CMK (cell line): Measurements from ENCODE around the gene ZNF236.

Source experiments
- DNase-seq: peaks from one replicate; pipeline ENCODE4 v3.0.0-alpha.2; 2010; ENCODE audit warnings: low read depth

The ZNF236 gene

DNA sequence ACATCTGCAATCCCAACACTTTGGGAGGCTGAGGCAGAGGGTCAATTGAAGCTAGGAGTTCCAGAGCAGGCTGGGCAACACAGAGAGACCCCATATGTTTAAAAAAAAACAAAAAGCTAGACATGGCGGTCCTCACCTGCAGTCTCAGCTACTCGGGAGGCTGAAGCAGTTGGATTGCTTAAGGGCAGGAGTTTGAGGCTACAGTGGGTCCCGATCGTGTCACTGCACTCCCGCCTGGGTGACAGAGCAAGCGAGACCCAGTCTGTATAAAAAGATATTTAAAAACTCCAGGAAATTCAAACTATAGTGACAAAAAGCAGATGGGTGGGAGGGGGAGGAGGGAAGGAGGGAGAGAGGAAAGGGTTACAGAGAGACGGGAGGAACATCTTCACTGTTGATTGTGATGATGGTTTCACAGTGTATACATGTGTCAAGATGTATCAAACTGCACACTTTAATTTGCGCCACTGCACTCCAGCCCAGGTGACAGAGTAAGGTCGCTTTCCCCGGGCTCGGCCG, 942 bp upstream of the ZNF236 start:
- DNase-seq, result no peak

DNA sequence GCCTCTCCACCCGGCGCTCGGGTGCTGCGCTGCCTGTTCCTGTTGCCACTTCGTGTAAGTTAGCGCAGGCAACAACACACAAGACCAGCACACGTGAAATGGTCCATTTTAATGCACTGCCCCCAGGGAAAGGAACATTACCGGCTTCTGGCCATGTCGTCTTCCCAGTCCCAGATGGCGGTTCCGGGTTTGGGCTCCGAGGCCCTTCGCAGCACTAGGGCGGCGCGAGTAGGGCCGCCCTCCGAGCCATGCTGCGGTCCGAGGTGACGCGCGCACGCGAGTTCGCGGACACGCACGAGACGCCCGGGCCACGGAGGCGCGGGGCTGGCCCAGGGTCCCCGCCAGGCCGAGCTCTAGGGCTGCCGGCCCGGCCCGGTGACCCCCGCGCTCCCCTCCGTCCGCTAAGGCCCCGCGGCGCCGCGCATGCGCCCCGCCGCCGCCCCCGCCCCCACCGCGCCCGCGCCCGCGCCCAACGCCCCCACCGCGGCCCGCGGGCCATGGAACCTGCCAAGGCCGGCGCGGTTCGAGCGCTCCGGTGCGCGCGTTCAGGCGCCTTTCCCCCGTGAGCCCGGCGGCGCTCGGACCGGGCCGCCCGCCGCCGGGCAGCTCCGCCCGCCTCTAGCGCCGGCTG, 367 bp upstream of the ZNF236 start:
- DNase-seq, result peak; percentile 18

DNA sequence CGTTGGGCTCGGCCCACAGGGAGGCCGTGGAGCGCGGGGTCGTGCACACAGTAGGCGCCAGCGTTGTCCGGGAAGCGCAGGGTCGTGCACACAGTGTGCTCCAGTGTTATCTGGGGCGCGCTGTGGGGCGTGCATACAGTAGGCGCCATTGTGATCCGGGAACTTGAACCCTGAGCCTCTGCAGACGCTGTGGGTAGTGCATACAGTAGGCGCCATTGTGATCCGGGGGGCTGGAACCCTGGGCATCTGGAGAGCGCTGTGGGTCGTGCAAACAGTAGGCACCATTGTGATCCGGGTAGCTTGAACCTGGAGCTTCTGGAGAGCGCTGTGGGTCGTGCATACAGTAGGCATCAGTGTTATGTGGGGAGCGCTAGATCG, 793 bp downstream of the ZNF236 start:
- DNase-seq, result peak; percentile 15

DNA sequence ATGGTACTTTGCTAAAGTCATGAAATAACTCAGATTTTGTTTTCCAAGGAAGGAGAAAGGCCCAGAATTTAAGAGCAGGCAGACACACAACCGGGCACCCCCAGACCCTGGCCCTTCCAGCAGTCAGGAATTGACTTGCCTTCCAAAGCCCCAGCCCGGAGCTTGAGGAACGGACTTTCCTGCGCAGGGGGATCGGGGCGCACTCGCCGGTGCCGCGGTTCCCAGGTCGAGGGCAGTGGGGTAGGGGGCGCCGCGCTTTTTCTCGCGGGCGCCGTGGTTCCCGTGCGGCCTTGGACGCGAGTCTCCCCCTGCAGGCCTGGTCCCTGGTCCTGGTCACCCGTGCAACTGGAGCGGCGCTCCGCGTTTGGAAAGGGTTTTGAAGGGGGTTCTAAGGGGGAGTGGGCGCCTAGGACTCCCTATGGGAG, 1.2 kb downstream of the ZNF236 start:
- DNase-seq, result peak; percentile 20

- no peak for DNase-seq
Measured at GRCh38 chr18:76824145-76824676, 1.9 kb downstream of the ZNF236 start.

GRCh38 chr18:76824754-76825153, 2.4 kb downstream of the ZNF236 start:
- DNase-seq, result no peak

DNA sequence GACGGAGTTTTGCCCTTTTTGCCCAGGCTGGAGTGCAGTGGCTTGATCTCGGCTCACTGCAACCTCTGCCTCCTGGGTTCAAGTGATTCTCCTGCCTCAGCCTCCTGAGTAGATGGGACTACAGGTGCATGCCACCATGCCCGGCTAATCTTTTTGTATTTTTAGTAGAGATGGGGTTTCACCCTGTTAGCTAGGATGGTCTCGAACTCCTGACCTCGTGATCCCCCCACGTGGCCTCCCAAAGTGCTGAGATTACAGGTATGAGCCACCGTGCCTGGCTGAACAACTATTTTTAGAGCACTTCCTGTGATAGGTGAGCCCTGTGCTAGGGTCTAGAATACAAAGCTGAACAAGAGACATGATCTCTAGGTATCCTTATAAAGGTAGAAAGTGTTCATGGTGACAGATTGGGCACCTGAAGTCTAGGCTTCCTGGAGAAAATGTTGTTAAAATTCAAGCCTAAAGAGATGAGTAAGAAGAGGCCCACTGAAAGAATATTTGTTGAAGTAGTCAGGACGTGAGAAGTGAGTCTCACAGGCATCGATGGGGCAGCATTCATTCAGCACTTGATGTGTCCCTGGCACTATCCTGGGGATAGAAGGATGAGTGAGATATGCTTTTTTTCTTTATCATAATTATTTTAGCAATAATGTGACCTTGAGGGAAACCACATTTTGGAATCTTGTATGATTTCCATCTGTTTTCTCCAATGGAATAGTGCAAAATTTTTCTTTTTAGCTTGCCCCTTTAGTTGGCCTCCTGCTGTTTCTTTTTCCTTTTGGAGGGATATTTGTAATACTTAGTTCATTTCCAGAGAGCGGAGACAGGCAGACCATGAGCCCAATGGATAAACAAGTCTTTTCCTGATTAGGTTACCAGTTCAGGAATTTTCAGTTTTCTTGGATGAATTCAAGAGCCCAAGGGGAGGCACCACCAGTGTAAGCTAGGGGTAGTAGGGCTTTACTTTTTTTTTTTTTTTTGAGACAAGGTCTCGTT, 5.1 kb downstream of the ZNF236 start:
- no peak for DNase-seq

GRCh38 chr18:76834379-76834778, 12.0 kb downstream of the ZNF236 start:
- no peak for DNase-seq

- DNase-seq, result no peak
Measured at GRCh38 chr18:76835380-76835779, 13.0 kb downstream of the ZNF236 start.

DNA sequence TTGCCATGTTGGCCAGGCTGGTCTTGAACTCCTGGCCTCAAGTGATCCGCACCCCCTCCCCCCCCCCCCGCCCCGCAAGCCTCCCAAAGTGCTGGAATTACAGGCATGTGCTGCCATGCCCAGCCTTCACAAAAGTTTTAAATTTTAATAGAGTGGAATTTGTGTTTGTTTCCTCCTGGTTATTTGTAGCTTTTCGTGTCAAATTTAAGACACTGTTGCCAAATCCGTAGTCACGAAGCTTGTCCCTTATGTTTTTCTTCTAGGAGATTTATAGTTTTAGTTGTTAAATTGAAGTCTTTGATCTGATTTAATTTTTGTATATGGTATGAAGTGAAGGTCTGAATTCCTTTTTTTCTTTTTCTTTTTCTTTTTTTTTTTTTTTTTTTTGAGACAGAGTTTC, 14.7 kb downstream of the ZNF236 start:
- DNase-seq, result no peak

- DNase-seq, result no peak
Measured at GRCh38 chr18:76838182-76838581, 15.8 kb downstream of the ZNF236 start.

GRCh38 chr18:76839086-76839794, 16.9 kb downstream of the ZNF236 start:
- DNase-seq, result no peak

DNA sequence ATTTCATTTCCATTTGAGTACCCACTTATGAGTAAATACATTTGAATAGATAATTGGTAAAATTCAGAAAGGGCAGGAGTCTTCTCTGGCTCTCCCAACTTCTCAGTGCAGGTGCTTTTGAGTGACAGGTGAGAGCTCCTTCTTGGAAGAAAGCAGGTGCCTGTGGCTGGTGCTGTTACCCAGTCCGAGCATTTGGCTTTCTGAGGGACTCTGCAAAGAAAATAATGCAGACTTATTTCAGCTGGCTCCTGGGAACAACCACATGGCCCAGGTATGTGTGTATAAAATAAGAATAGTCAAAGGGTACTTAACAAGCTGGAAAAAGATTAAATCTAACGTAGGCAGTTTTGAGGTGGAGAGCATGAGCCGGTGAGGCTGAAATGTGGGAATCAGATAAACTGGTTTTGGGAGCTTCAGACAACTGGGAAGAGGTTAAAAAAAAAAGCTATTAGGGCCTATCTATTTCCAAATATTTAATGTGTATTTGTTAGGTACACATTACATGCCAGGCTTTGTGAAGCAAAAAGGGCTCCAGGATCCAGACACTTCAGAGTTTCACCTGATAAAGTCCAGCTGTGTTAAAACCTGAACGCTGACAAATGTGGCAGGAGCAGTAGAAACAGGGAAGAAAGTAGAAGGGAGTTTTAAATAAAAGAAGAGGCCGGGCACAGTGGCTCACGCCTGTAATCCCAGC, 20.6 kb downstream of the ZNF236 start:
- DNase-seq, result no peak

DNA sequence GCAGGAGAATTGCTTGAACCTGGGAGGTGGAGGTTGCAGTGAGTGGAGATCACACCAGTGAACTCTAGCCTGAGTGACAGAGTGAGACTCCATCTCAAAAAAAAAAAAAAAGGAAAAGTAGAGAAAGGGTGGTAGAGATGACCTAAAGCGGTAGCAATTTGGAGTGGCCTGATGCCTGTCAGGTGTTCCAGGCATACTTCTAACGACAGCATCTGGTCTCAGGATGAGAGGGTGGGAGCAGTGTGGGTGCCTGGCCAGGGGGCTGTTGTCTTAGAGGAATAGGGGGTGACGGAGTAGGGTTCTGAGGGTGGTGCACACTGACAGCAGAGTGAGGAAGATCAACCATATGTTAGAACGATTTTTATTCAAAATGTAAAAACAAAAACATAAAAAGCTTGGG, 21.8 kb downstream of the ZNF236 start:
- DNase-seq, result no peak

- no peak for DNase-seq
Measured at GRCh38 chr18:76844742-76845477, 22.6 kb downstream of the ZNF236 start.

- no peak for DNase-seq
Measured at GRCh38 chr18:76846217-76846616, 23.9 kb downstream of the ZNF236 start.

DNA sequence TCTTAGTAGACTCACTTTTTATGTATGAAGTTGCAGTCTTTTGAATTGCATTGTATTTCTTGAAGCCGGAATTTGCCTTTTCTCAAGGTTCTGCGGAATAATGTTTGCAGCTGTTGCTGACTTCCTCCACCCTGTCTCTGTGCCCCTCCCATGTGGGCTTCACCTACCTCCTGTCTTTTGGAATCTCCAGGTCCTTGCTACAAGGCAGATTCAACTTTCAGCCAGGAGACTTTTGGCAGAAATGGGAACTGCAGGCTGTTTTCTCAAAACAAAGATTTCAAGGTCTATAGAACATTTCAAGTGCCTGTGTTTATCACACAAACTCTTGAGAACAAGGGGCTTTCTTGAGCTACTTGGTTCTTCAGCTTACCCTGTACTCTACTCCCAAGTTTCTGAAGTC, 25.6 kb downstream of the ZNF236 start:
- DNase-seq, result no peak

GRCh38 chr18:76850112-76850511, 27.8 kb downstream of the ZNF236 start:
- no peak for DNase-seq

DNA sequence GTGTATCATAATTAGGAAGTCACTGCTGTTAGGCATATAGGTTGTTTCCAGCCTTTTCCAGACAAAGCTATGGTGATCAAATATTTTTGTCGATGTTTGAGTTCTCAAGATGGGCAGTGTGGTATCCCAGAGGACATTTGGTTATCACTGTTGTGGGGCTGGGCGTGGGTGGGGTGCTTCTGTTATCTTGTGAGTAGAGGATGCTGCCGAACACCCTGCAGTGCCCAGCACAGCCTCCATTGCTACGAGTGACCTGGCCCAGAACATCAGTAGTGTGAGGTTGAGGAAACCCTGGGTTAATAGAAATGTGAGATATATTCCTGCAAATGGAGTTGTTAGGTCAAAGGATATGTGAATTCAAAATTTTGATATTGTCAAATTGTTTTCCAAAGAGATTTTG, 33.2 kb downstream of the ZNF236 start:
- DNase-seq, result no peak

- no peak for DNase-seq
Measured at GRCh38 chr18:76857476-76857875, 35.1 kb downstream of the ZNF236 start.
